GM18951 (cell line): ENCODE results near the gene PPIL6.

Source experiments
- POLR2A ChIP-seq: IDR thresholded peaks from 4 replicates; pipeline ENCODE4 v1.6.1; 2011; ENCODE audit warnings: mild to moderate bottlenecking; ENCODE audit not compliant: insufficient read length, insufficient read depth; ENCODE audit errors: extremely low read depth
- in situ Hi-C: fragments of 300-500 bp; cut with MboI; formaldehyde crosslinking; loops from one replicate; pipeline ENCODE4 v1.12.0; 2022; ENCODE audit warnings: low sequenced_read_pairs, mixed read lengths, inconsistent platforms; ENCODE audit not compliant: unreplicated experiment

The PPIL6 gene

DNA sequence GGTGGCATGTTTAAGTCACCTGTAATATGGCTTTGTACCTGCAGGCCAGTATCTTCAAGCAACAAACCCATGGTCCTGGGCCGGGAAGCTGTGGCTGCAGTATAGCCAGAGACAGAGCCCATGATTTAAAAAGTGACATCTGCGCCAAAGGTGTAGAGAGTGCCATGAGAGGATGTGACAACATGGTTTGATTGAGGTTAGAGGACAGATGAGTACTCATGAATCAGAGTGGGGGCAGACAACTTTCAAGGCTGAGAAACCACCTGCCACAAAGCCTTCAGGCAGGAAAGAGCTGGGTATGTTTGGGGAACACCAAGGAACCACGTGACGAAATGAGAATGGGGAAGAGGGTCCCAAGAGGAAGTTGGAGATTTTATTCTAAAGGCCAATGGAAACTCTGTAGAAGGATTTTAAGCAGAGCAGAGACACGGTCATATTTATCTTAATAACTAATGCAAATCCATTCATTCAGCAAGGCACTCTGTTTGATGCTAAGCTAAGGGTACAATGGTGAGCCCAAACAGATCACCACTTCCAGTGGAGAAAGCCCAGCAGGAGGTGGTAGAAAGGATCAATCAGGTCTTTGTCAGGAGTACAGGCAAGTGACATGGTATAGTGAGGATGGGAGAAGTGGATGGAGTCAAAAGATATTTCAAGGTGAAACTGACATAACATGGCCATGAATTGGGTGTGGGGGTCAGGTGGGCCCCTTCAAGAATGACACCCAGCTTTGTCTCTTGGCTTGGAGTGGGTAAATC lies 18.5 kb upstream of the PPIL6 start:
- TF ChIP-seq POLR2A = no peak
- in situ Hi-C loops = no loop called here

DNA sequence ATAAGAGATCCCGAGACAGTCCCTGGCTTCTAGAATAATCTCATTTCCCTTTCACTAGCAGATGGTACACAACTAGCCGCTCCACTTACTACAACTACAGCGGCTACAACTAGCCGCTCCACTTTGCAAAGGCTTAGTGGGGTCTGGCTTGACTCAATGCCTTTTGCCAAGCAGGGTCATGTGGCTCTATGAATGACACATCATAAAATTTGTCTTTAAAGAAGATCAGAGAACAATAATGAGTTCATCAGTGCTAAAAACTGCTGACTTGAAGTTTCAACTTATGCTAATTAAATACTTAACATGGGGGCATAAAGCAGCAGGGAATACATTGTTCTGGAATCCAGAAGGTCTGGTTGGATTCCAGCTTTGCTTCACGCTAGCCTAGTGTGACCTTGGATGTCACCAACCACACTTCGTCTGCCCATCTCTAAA lies 17.2 kb upstream of the PPIL6 start:
- TF ChIP-seq POLR2A = no peak
- in situ Hi-C loops = no loop called here

DNA sequence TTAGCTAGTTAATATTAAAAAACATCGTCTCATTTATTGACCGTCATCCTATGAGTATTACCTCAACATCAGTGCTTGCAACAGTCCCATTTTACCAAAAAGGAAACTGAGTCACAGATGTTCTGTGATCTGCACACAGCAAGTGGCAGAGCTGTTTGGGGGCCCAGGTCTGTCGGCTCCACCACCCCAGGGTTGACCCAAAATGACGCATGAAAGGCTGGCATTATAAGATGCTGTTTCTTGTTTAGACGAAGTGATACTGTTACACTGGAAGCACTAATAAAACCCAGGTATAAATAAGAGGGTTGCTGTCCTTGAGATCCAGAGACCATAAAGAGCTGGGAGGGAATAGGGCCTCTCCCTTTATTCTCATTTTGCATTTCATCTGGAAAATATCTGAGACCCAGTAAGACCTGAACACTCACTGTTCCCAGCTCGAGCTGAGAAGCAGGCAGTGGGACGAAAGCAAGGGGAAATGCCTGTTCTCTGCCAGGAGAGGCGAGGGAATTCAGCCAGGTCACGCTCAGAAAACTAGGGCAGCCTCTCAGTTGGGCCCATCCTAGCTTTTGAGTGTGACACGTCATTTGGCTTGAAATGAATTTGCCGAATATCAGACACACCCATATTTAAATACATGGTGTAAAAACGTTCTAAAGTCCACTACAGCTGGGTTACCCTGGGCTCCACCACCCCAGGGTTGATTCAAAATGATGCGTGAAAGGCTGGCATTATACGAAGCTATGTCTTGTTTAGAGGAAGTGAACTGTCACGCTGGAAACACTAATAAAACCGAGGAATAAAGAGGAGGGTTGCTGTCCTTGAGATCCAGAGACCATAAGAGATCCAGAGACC lies 16.5 kb upstream of the PPIL6 start:
- in situ Hi-C loops = no loop called here
- TF ChIP-seq POLR2A = no peak

DNA sequence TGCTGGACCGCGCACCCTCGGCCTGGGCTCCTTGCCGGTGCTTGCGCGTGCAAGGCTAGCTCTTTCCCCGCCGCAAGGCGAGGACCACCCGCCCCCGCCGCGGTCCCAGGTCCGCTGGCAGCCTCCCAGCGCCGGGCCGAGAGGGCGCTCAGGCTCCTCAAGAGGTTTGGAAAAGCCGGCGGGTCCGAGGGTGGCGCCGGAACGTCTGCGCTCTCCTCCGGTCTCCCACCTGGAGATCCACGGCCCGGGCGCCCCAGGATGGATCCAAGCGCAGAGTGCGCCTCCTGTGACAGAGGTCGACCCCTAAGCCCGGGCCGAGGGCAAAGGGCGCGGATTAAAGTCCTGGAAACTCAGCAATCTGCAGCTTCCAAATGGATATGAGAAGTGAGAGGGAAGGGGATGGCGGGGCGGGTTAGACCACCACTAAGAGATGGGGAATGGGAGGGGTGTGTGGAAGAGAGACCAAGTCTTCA lies 15.7 kb upstream of the PPIL6 start:
- TF ChIP-seq POLR2A = no peak
- in situ Hi-C loops = no loop called here

DNA sequence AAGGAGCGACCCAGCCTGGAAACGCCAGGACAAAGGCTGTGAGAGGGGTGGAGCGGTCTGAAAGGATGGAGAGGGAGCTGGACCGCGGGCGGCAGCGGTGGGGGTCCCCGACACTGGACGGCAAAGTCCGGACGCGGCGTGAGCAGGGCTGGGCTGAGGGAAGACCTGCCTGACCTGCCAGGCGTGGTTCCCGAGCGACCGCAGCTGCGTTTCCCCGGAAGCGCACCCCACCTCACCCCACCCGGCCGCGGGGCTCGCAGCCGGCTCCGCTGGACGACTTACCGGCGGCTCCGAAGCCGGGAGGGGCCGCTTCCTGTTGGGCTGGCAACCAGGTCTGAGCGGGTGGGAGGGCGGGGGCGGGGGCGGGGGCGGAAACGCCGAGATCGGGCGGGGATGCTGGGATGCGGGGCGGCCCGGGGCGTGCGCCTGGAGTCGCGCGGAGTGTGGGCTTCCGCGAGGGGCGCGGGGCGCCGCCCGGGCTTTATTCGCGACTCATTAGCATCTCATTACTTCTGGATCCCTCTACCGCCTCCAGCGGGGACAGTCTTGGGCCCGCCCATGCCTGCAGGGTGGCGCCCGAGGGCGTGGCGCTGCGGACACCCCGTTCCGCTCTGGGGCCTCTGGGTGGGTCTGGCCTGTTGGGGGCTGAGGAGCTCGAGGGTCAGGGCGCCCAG lies 15.1 kb upstream of the PPIL6 start, which contains the start of gene MICAL1:
TSS of gene MICAL1 (minus strand) at position 336 of the 674 bp plus-strand sequence. CDS start 1,576 bp downstream, outside the sequence.
- in situ Hi-C loops = no loop called here
- TF ChIP-seq POLR2A = peak; percentile 76

DNA sequence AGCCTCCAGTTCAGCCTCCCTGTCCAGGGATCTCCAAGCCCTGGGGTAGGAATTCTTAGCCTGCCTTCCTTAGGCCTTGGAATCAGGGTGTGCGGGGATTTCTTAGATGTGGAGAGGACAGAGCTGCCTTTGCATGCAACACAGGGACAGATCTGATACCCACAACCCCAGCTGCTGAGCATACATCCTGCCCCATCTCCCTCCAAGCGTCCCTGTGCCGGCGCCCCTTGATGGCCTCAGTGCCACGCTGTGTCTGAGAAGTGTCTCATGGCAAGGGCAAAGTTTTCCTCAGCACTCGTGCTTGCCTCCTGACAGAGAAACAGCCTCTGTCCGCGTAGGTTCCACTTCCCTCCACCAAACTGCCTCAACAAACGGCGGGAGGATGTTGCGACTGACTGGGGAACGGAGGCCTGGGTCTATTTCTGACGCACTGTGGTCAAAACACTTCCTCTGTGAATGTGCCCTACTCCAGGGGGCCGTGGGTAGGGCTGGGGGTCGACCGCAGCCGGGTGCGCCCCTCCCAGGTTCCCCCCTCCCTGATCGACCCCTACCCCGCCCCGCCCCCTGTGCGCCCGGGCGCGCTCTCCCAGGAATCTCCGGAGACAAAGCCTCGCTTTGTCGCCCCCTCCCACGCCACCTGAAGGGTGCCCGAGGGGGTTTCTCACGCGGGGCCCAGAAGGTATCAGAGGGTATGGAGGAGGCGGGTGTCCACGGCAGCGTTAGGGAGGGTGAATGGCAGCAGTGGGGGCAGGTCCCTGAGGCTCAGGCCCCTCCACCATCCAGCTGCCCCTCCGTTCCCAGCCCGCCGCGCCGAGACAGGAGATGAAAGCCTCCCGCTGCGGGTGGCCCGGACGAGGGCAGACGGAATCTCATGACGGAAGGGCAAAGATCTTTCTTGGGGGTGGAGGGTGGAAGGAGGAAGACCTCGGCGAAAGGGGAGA lies 14.3 kb upstream of the PPIL6 start:
- in situ Hi-C loops = no loop called here
- TF ChIP-seq POLR2A = peak; percentile 56

DNA sequence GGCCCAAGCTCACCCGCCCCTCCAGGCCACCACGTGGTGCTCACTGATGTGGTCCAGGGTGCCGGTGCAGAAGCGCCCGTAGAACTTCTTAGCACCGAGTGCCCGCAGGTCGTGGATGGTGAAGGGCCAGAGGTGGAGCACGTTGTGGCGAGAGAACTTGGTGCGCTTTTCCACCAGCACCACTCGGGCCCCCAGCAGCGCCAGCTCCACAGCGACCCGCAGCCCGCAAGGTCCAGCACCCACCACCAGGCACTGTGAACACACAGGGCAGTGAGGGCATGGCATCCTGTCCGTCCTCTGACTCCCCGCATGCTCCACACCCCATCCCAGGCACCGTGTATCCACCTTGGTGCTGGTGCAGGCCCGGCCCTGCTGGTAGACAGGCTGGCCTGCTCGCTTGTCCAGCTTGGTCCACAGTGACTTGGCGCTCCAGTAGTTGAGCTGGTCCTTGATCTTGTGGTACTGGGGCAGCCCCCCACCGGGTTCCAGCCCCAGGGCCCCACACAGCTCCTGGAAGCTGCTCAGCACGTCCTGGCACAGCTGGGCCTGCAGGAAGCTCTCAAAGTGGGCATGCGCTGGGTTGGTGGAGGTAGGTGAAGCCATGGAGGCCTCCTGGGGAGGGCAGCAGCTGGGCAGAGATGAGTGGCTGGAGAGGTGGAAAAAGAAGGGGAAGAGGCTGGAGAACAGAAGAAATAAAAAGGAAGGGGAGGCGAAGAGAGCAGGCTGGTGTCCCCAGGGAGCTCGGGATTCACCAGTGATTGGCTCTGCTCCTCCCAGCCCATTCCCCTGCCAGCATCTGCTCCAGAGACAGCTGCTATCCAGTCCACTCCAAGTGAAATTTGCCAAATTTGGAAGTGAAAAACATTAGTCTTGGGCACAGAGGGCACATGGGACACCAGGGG lies 13.4 kb upstream of the PPIL6 start:
- in situ Hi-C loops = no loop called here
- TF ChIP-seq POLR2A = peak; percentile 22

DNA sequence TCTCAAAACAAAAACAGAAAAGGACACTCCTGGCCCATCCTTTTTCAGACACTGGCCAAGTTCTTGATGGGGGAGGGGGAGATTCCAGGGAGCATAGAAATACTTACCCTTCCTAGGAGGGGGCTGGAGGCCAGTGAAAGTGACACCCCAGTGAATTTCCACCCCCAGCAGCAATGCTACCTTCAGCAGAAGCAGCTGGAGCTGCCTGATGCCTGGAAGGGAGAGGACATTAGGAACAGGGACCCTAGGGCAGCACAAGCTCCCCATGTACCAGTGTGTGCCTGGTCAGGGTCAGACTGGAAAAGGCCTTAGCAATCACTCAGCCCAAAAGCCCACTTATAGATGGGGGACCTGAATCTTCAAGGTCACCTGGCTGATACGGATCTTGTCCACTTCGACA lies 12.7 kb upstream of the PPIL6 start:
- TF ChIP-seq POLR2A = no peak
- in situ Hi-C loops = no loop called here

DNA sequence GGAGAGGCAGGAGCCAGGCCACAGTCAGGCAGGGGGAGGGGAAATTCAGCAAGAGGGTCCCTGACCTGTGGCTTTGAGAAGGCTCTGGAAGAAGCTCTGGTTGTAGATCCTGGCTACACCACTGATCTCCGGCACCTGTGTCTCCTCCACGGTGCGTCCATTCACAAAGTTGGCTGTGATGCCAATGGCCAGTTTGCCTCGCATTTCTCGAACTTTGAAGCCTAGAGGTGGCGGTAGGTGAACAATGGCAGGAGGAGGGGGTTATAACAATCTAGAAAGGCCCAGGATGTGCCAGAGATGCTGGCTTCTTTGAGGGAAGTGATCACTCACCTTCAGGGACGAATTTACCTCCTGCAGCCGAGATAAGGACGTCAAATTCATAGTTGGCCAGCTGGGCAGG lies 11.8 kb upstream of the PPIL6 start:
- in situ Hi-C loops = no loop called here
- no peak for TF ChIP-seq POLR2A

DNA sequence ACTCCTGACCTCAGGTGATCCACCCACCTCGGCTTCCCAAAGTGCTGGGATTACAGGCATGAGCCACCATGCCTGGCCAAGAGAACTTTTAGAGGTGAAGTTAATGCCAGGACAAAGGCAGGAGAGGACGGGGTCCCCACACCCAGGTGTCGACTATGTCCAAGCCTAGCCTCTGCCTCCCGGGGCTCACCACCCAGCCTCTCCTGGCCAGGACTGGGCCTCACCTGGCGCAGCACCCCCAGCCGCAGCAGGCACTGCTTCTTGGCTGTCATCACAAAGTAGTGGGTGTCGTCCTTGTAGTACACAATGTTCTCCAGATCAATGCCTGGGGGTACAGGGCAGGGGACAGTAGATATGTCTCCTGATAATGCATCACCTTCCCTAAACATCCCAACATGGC lies 10.9 kb upstream of the PPIL6 start:
- no peak for TF ChIP-seq POLR2A
- in situ Hi-C loops = no loop called here

DNA sequence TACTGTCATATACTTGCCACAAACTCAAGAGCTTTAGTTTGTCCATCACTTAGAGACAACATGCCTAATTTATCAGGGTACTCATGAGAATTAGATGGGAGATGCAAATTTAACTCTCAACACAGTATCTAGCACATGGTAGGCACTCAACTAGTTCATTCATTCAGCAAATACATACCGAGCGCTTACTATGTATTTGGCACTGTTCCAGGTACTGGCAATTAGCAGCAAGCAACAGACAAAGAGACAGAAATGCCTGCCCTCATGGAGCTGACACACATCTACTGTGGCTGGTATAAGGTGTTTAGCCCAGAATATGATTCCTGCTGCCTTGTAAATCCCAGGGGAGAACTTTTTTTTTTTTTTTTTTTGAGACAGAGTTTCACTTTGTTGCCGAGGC lies 10.4 kb upstream of the PPIL6 start:
- in situ Hi-C loops = no loop called here
- TF ChIP-seq POLR2A = no peak
